ENCODE measurements around the gene ATP8A2. TPM values are rescaled to one million over a fixed set of nuclear protein-coding genes. Genes with fewer than 3 reads are reported as not detected.
"Not testable (repeated sequence)": the region's sequence is repeated elsewhere in the genome, so short reads cannot be mapped to it uniquely, and the experiment has no call there.

ATP8A2 gene
- total RNA-seq, 2 donors from 2014 or later: 0.67 to 0.74 TPM

- ATAC-seq (replicated peaks in 1 of 2): no peak
- Mint-ChIP-seq H3K27ac (no peak overlapping the region), H3K9me3 (peaks cover 4 to 6% of the 10 kb centered on the region in 2 donors), H3K27me3 (ENCODE audit: low read depth) (no peaks in the 10 kb centered on the region), H3K4me1 (ENCODE audit: low read depth) (peaks cover 13% of the 10 kb centered on the region), H3K4me3 (no peak overlapping the region), H3K36me3 (ENCODE audit: insufficient read depth in 2 of 2) (peaks cover 0 to 6% of the 10 kb centered on the region in 2 donors)
- no peak for DNase-seq
Measured at GRCh38 chr13:25770601-25771000, 398.8 kb downstream of the ATP8A2 start.

GRCh38 chr13:25771202-25771601 is 399.4 kb downstream of the ATP8A2 start:
- H3K27ac Mint-ChIP-seq: no peak overlapping the region
- ATAC-seq (replicated peaks in 1 of 2) (no peak), DNase-seq (no peak)
- no peak overlapping the region for H3K4me3 Mint-ChIP-seq
- H3K27me3 Mint-ChIP-seq (ENCODE audit: low read depth): no peaks in the 10 kb centered on the region
- H3K9me3 Mint-ChIP-seq: peaks cover 0 to 2% of the 10 kb centered on the region in 2 donors
- H3K4me1 Mint-ChIP-seq (ENCODE audit: low read depth): peaks cover 14% of the 10 kb centered on the region
- H3K36me3 Mint-ChIP-seq (ENCODE audit: insufficient read depth in 2 of 2): peaks cover 0 to 1% of the 10 kb centered on the region in 2 donors

GRCh38 chr13:25771641-25772478 is 400.1 kb downstream of the ATP8A2 start:
- H3K4me3 Mint-ChIP-seq: no peak overlapping the region
- H3K9me3 Mint-ChIP-seq: no peaks in the 10 kb centered on the region
- peaks cover 0 to 1% of the 10 kb centered on the region in 2 donors for H3K36me3 Mint-ChIP-seq (ENCODE audit: insufficient read depth in 2 of 2)
- no peaks in the 10 kb centered on the region for H3K27me3 Mint-ChIP-seq (ENCODE audit: low read depth)
- ATAC-seq (replicated peaks in 1 of 2) (no peak), DNase-seq (no peak)
- peaks cover 14% of the 10 kb centered on the region for H3K4me1 Mint-ChIP-seq (ENCODE audit: low read depth)
- H3K27ac Mint-ChIP-seq: no peak overlapping the region

- not testable (repeated sequence) for H3K27ac Mint-ChIP-seq; DNase-seq; ATAC-seq (replicated peaks in 1 of 2); H3K4me3 Mint-ChIP-seq; H3K27me3 Mint-ChIP-seq (ENCODE audit: low read depth); H3K36me3 Mint-ChIP-seq (ENCODE audit: insufficient read depth in 2 of 2); H3K9me3 Mint-ChIP-seq
- peaks cover 14% of the 10 kb centered on the region for H3K4me1 Mint-ChIP-seq (ENCODE audit: low read depth)
Measured at GRCh38 chr13:25772534-25772933, 400.8 kb downstream of the ATP8A2 start.

- peaks cover 14% of the 10 kb centered on the region for H3K4me1 Mint-ChIP-seq (ENCODE audit: low read depth)
- not testable (repeated sequence) for H3K9me3 Mint-ChIP-seq; H3K4me3 Mint-ChIP-seq; DNase-seq; H3K36me3 Mint-ChIP-seq (ENCODE audit: insufficient read depth in 2 of 2); H3K27ac Mint-ChIP-seq; H3K27me3 Mint-ChIP-seq (ENCODE audit: low read depth); ATAC-seq (replicated peaks in 1 of 2)
Measured at GRCh38 chr13:25774056-25774455, 402.3 kb downstream of the ATP8A2 start.

GRCh38 chr13:25775275-25775674 is 403.5 kb downstream of the ATP8A2 start:
- Mint-ChIP-seq H3K27me3 (ENCODE audit: low read depth) (no peaks in the 10 kb centered on the region), H3K9me3 (no peaks in the 10 kb centered on the region)

GRCh38 chr13:25775986-25776385 is 404.2 kb downstream of the ATP8A2 start:
- ATAC-seq (replicated peaks in 1 of 2) (no peak), DNase-seq (no peak)
- H3K27ac Mint-ChIP-seq: no peak overlapping the region
- no peaks in the 10 kb centered on the region for H3K27me3 Mint-ChIP-seq (ENCODE audit: low read depth)
- no peaks in the 10 kb centered on the region for H3K36me3 Mint-ChIP-seq (ENCODE audit: insufficient read depth in 2 of 2)
- H3K4me3 Mint-ChIP-seq: no peak overlapping the region
- no peaks in the 10 kb centered on the region for H3K9me3 Mint-ChIP-seq
- H3K4me1 Mint-ChIP-seq (ENCODE audit: low read depth): peaks cover 12% of the 10 kb centered on the region

More at GRCh38 chr13:25775275-25775674, 403.5 kb downstream of the ATP8A2 start:
- ATAC-seq (replicated peaks in 1 of 2) (no peak), DNase-seq (no peak)
- Mint-ChIP-seq H3K27ac (no peak overlapping the region), H3K4me3 (no peak overlapping the region), H3K4me1 (ENCODE audit: low read depth) (peaks cover 14% of the 10 kb centered on the region), H3K36me3 (ENCODE audit: insufficient read depth in 2 of 2) (no peaks in the 10 kb centered on the region)

GRCh38 chr13:25776722-25777121 is 404.9 kb downstream of the ATP8A2 start:
- Mint-ChIP-seq H3K36me3 (ENCODE audit: insufficient read depth in 2 of 2) (no peaks in the 10 kb centered on the region), H3K27me3 (ENCODE audit: low read depth) (no peaks in the 10 kb centered on the region), H3K9me3 (no peaks in the 10 kb centered on the region), H3K27ac (no peak overlapping the region), H3K4me3 (no peak overlapping the region), H3K4me1 (ENCODE audit: low read depth) (peaks cover 5% of the 10 kb centered on the region)
- no peak for ATAC-seq (replicated peaks in 1 of 2)
- DNase-seq: no peak

- Mint-ChIP-seq H3K27me3 (ENCODE audit: low read depth) (no peaks in the 10 kb centered on the region), H3K36me3 (ENCODE audit: insufficient read depth in 2 of 2) (no peaks in the 10 kb centered on the region), H3K4me3 (no peak overlapping the region), H3K4me1 (ENCODE audit: low read depth) (peaks cover 5% of the 10 kb centered on the region), H3K27ac (no peak overlapping the region), H3K9me3 (no peaks in the 10 kb centered on the region)
- ATAC-seq (replicated peaks in 1 of 2): no peak
- DNase-seq: no peak
Measured at GRCh38 chr13:25777509-25777908, 405.7 kb downstream of the ATP8A2 start.

GRCh38 chr13:25778365-25778764 is 406.6 kb downstream of the ATP8A2 start:
- ATAC-seq (replicated peaks in 1 of 2): no peak
- no peak overlapping the region for H3K4me3 Mint-ChIP-seq
- peaks cover 5% of the 10 kb centered on the region for H3K4me1 Mint-ChIP-seq (ENCODE audit: low read depth)
- H3K9me3 Mint-ChIP-seq: no peaks in the 10 kb centered on the region
- H3K36me3 Mint-ChIP-seq (ENCODE audit: insufficient read depth in 2 of 2): no peaks in the 10 kb centered on the region
- DNase-seq: no peak
- no peak overlapping the region for H3K27ac Mint-ChIP-seq
- H3K27me3 Mint-ChIP-seq (ENCODE audit: low read depth): no peaks in the 10 kb centered on the region

- no peak overlapping the region for H3K4me3 Mint-ChIP-seq
- no peak for DNase-seq
- H3K27ac Mint-ChIP-seq: no peak overlapping the region
- H3K27me3 Mint-ChIP-seq (ENCODE audit: low read depth): no peaks in the 10 kb centered on the region
- H3K9me3 Mint-ChIP-seq: no peaks in the 10 kb centered on the region
- H3K36me3 Mint-ChIP-seq (ENCODE audit: insufficient read depth in 2 of 2): no peaks in the 10 kb centered on the region
- ATAC-seq (replicated peaks in 1 of 2): no peak
- H3K4me1 Mint-ChIP-seq (ENCODE audit: low read depth): peaks cover 5% of the 10 kb centered on the region
Measured at GRCh38 chr13:25778808-25779305, 407.1 kb downstream of the ATP8A2 start.

- H3K36me3 Mint-ChIP-seq (ENCODE audit: insufficient read depth in 2 of 2): no peaks in the 10 kb centered on the region
- no peak overlapping the region for H3K4me3 Mint-ChIP-seq
- no peaks in the 10 kb centered on the region for H3K27me3 Mint-ChIP-seq (ENCODE audit: low read depth)
- ATAC-seq (replicated peaks in 1 of 2) (no peak), DNase-seq (no peak)
- no peak overlapping the region for H3K27ac Mint-ChIP-seq
- no peaks in the 10 kb centered on the region for H3K4me1 Mint-ChIP-seq (ENCODE audit: low read depth)
- H3K9me3 Mint-ChIP-seq: no peaks in the 10 kb centered on the region
Measured at GRCh38 chr13:25783076-25783475, 411.3 kb downstream of the ATP8A2 start.

- Mint-ChIP-seq H3K27ac (no peak overlapping the region), H3K4me1 (ENCODE audit: low read depth) (no peaks in the 10 kb centered on the region), H3K4me3 (no peak overlapping the region), H3K27me3 (ENCODE audit: low read depth) (no peaks in the 10 kb centered on the region), H3K36me3 (ENCODE audit: insufficient read depth in 2 of 2) (no peaks in the 10 kb centered on the region), H3K9me3 (no peaks in the 10 kb centered on the region)
- DNase-seq (no peak), ATAC-seq (replicated peaks in 1 of 2) (no peak)
Measured at GRCh38 chr13:25783601-25784024, 411.8 kb downstream of the ATP8A2 start.

GRCh38 chr13:25784119-25784518 is 412.3 kb downstream of the ATP8A2 start:
- no peaks in the 10 kb centered on the region for H3K4me1 Mint-ChIP-seq (ENCODE audit: low read depth)
- no peak for DNase-seq
- no peaks in the 10 kb centered on the region for H3K36me3 Mint-ChIP-seq (ENCODE audit: insufficient read depth in 2 of 2)
- no peak for ATAC-seq (replicated peaks in 1 of 2)
- no peak overlapping the region for H3K4me3 Mint-ChIP-seq
- no peak overlapping the region for H3K27ac Mint-ChIP-seq
- H3K9me3 Mint-ChIP-seq: no peaks in the 10 kb centered on the region
- no peaks in the 10 kb centered on the region for H3K27me3 Mint-ChIP-seq (ENCODE audit: low read depth)
